Nephron progenitor cell (in vitro differentiated cells): ENCODE results near the gene CYBA.
"Not testable (repeated sequence)": the region's sequence is repeated elsewhere in the genome, so short reads cannot be mapped to it uniquely, and the experiment has no call there.

Experiments
- DNase-seq: peaks from one replicate; pipeline ENCODE4 v3.0.0; 2021
- H3K27ac Mint-ChIP-seq: 2 replicates; pipeline ENCODE4 v1.8.0; 2021; ENCODE audit warnings: mild to moderate bottlenecking, moderate library complexity, mixed read lengths
- H3K27me3 Mint-ChIP-seq: 2 replicates; pipeline ENCODE4 v1.8.0; 2021; ENCODE audit warnings: mild to moderate bottlenecking, low read depth, mixed read lengths; ENCODE audit not compliant: poor library complexity
- H3K36me3 Mint-ChIP-seq: 2 replicates; pipeline ENCODE4 v1.8.0; 2021; ENCODE audit warnings: low read depth, mixed read lengths
- H3K4me1 Mint-ChIP-seq: 2 replicates; pipeline ENCODE4 v1.8.0; 2021; ENCODE audit warnings: mixed read lengths
- H3K4me3 Mint-ChIP-seq: 2 replicates; pipeline ENCODE4 v1.8.0; 2021; ENCODE audit warnings: mild to moderate bottlenecking, moderate library complexity, mixed read lengths
- H3K9me3 Mint-ChIP-seq: 2 replicates; pipeline ENCODE4 v1.8.0; 2021; ENCODE audit warnings: mild to moderate bottlenecking, moderate library complexity, mixed read lengths
- TF ChIP-seq, protein P1 (sequence below): fragments of 200-600 bp; sonication (generic); IDR thresholded peaks from 2 replicates; pipeline ENCODE4 v1.5.0; 2021; ENCODE audit warnings: antibody characterized with exemption

Gene CYBA

DNA sequence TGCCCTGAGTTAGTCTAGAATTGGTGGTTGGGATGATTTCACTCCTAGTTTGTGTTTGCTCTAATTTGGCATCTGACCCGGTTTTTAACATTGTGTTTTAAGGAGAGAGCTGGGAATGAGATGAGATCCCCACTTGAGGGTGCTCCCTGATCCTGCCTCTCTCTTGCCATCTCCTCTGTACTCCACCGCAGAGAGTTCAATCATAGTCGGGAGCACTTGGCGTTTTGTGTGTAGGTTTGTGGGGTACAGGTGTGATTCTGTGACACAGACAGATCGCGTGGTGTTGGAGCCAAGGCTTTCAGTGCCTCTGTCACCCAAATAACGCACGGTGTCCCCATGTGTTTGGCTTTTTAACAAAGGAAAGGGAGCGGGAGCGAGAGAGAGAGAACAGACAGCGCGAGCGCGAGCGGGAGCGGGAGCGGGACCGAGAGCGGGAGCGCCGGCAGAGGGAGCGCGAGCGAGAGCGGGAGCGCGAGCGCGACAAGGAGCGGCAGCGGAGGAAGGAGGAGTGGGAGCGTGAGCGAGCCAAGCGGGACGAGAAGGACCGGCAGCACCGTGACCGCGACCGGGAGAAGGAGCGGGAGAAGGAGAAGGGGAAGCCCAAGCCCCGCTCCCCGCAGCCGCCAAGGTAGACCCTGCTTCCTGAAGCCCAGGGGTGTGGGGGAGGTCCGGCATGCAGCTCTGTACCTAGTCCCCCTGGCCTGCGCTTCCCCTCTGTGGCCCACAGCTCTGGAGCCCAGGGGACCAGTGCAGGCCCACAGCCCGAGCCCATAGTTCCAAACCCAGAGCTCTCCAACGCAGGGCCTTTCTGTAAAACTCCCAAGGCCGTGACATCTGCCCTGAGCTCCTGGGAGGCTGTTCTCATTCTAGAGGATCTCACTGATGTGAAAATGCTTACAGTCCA is 39.7 kb downstream of the CYBA start:
- peak; percentile 68 for DNase-seq
- Mint-ChIP-seq H3K36me3 (peaks cover 50% of the 10 kb centered on the region), H3K9me3 (no peaks in the 10 kb centered on the region), H3K27me3 (no peaks in the 10 kb centered on the region), H3K4me1 (peaks cover 9% of the 10 kb centered on the region), H3K4me3 (peak overlapping the region; percentile 65), H3K27ac (peak overlapping the region; percentile 0)
- TF ChIP-seq, protein P1, sequence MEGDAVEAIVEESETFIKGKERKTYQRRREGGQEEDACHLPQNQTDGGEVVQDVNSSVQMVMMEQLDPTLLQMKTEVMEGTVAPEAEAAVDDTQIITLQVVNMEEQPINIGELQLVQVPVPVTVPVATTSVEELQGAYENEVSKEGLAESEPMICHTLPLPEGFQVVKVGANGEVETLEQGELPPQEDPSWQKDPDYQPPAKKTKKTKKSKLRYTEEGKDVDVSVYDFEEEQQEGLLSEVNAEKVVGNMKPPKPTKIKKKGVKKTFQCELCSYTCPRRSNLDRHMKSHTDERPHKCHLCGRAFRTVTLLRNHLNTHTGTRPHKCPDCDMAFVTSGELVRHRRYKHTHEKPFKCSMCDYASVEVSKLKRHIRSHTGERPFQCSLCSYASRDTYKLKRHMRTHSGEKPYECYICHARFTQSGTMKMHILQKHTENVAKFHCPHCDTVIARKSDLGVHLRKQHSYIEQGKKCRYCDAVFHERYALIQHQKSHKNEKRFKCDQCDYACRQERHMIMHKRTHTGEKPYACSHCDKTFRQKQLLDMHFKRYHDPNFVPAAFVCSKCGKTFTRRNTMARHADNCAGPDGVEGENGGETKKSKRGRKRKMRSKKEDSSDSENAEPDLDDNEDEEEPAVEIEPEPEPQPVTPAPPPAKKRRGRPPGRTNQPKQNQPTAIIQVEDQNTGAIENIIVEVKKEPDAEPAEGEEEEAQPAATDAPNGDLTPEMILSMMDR, result no peak

DNA sequence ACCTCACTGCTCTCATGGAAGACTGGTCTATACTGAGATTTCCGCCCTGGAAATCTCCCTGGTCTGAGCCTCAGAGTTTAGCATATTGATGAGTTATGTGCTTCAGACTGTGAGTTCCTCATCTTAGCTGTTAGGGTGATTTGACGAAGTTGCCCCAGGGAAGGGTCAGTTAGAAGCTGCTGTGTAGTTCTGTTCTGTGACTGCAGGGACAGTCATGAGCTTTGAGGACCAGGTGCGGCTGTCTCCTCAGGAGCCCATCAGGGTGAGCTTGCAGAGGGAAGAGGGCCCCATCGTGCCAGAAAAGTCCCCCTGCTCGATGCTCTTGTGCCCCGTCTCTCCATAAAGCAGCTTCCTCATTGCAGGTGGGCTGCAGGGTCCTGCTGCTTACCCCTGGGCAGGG is 40.8 kb downstream of the CYBA start:
- Mint-ChIP-seq H3K4me3 (no peak overlapping the region), H3K36me3 (peaks cover 50% of the 10 kb centered on the region), H3K4me1 (peaks cover 7% of the 10 kb centered on the region), H3K9me3 (no peaks in the 10 kb centered on the region), H3K27ac (no peak overlapping the region), H3K27me3 (no peaks in the 10 kb centered on the region)
- TF ChIP-seq, protein P1, result peak; percentile 41
- DNase-seq, result no peak

DNA sequence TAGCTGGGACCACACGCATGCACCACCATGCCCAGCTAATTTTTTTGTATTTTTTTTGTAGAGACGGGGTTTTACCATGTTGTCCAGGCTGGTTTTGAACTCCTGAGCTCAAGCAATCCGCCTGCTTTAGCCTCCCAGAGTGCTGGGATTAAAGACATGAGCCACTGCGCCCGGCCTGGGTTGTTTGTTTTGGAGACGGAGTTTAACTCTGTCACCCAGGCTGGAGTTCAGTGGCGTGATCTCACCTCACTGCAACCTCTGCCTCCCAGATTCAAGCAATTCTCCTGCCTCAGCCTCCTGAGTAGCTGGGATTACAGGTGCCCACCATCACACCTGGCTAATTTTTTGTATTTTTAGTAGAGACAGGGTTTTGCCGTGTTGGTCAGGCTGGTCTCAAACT is 41.4 kb downstream of the CYBA start:
- H3K4me3 Mint-ChIP-seq, H3K4me1 Mint-ChIP-seq, DNase-seq, H3K27ac Mint-ChIP-seq, H3K27me3 Mint-ChIP-seq, H3K9me3 Mint-ChIP-seq: not testable (repeated sequence)
- H3K36me3 Mint-ChIP-seq, result peaks cover 48% of the 10 kb centered on the region

DNA sequence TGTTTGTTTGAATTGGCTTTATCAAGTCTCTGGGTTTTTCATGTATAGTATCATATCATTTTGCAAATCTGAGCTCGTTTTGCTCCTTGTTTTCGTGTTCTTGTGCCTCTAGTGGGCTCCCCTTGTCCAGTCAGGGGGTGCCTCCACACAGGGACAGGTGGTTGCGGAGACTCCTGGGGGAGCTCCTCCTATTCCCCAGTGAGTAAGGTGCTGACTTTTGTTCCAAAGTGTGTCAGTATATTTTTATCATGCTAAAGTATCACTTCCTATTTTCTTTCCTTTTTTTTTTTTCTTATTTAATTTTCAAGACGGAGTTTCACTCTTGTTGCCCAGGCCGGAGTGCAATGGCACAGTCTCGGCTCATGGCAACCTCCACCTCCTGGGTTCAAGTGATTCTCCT is 42.8 kb downstream of the CYBA start:
- Mint-ChIP-seq H3K4me3 (no peak overlapping the region), H3K4me1 (peaks cover 7% of the 10 kb centered on the region), H3K36me3 (peaks cover 42% of the 10 kb centered on the region), H3K27me3 (peaks cover 3% of the 10 kb centered on the region), H3K9me3 (no peaks in the 10 kb centered on the region), H3K27ac (no peak overlapping the region)
- DNase-seq, result no peak
- TF ChIP-seq, protein P1, result no peak

DNA sequence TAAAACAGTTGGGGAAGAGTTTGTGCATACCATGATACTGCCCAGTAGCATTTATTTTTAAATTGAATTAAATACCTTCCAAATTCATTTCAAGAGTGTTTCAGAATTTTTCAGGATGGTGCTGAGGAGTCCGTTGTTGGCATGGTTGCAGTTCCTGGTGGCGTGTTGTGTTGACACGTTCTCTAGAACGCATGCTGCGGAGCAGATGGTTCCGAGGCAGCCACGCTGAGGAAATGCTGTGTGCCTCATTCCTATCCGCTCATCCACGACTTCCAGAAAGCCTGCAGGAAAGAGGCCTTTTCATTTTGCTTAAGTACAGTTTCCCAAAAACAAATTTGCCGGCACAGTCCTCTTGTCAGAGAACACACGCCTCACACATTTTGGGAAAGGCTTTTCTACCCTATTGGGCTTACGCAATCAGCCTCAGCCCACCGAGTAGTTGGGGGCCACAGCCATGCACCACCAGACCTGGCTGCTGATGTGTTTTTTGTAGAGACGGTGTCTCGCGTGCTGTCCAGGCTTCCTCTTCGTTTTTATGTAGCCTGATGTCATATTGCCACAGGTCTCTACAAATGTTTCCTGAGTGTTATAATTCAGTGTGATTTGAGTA is 44.6 kb downstream of the CYBA start:
- no peak overlapping the region for H3K27ac Mint-ChIP-seq
- peaks cover 3% of the 10 kb centered on the region for H3K27me3 Mint-ChIP-seq
- TF ChIP-seq, protein P1, result no peak
- no peak for DNase-seq
- H3K4me1 Mint-ChIP-seq, result peaks cover 7% of the 10 kb centered on the region
- peaks cover 51% of the 10 kb centered on the region for H3K36me3 Mint-ChIP-seq
- no peak overlapping the region for H3K4me3 Mint-ChIP-seq
- no peaks in the 10 kb centered on the region for H3K9me3 Mint-ChIP-seq

DNA sequence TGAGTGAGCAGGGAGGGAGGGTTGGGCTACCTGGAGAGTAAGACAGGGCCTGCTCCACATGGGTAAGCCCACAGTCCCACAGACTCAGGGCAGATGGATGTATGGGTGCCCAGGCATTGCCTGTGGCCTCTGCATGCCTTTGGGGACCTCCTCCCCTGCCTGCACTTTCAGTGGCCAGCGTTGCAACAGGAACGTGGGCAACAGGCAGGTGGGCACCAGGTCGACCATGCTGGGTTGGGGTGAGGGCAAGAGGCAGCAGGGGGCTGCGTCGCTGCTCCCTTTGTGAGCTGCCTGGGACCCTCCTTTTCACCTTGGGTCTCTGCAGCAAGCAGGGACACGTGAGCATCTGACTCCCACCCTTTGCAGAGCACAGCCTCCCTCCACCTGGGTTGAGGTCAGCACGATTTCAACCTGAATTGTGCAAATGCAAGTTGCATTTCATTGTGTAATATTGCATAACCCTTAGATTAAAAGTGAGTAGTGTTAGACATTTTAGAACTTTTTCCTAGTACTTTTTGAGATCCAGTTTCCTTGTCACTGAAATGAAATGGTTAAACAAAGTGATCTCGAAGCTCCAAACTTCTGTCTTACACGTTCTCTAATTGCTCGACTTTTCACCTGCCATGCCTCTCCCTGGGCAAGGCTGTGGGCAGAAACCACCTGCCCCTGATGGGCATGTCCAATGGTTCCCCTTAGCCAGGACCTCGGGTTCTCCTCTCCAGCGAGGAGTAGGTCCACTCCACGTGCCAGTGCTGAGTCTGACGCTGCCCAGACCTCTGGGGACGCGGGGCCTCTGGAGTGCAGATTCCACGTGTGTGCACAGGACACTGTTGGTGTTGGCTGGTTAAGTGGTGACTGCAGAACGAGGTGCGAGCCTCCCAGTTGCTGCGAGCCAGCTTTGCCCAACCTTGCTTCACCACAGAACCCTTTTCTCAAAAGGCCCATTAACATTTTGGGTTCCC is 45.4 kb downstream of the CYBA start:
- peaks cover 3% of the 10 kb centered on the region for H3K27me3 Mint-ChIP-seq
- peaks cover 52% of the 10 kb centered on the region for H3K36me3 Mint-ChIP-seq
- TF ChIP-seq, protein P1, result no peak
- no peaks in the 10 kb centered on the region for H3K9me3 Mint-ChIP-seq
- no peak overlapping the region for H3K27ac Mint-ChIP-seq
- DNase-seq, result no peak
- peaks cover 4% of the 10 kb centered on the region for H3K4me1 Mint-ChIP-seq
- no peak overlapping the region for H3K4me3 Mint-ChIP-seq
